ENCODE data around the gene CORO6. TPM values are rescaled to one million over a fixed set of nuclear protein-coding genes. Genes with fewer than 3 reads are reported as not detected.

CORO6 gene
- total and polyA plus RNA-seq, 10 of the 15 experiments (the other 5 are each of a cell fraction or from before 2014, with no cell fraction given), result 0.26 to 5.0 (median 1.7) TPM; not detected in 1

GRCh38 chr17:29577001-29577370 is 45.7 kb downstream of the CORO6 start:
- TF ChIP-seq PAX8 (IDR thresholded peaks at IDR 0.05) (no peak), ELK1 (IDR thresholded peaks at IDR 0.05; ENCODE audit: low read depth, low read length) (no peak), IRF3 (IDR thresholded peaks at IDR 0.05) (no peak), TAF1 (IDR thresholded peaks at IDR 0.05; ENCODE audit: borderline replicate concordance, low read depth, low read length) (no peak), ZBTB4 (CRISPR knock-in tag; IDR thresholded peaks at IDR 0.05) (no peak), ASH2L (IDR thresholded peaks at IDR 0.05; ENCODE audit: borderline replicate concordance, low read depth) (no peak), STAT1 (conservative IDR thresholded peaks at IDR 0.05) (no peak), PML (IDR thresholded peaks at IDR 0.05; ENCODE audit: low read length) (no peak), ZNF622 (IDR thresholded peaks at IDR 0.05) (no peak)
- in situ Hi-C loops (cut with MboI) (no loop called here), intact Hi-C loops (cut with micrococcal nuclease; ENCODE audit: unreplicated experiment) (no loop called here)
- H2AFZ ChIP-seq (ENCODE audit: control insufficient read depth, low read depth, low read length), result no peak overlapping the region
- BruUV-seq (replicated peaks), result no TSS peak
- CTCF ChIA-PET, result interaction anchor here (1.2 to 2.4 kb wide), 2 partner anchors 9 to 15 kb away, joined by 3 to 15 read pairs; partner anchors contain the start of gene ANKRD13B
- H3K4me1 ChIP-seq (ENCODE audit: control insufficient read depth, insufficient read depth, low read length), result 0 out of 2 replicates have a peak, but pooled peaks cover 8% of the 10 kb centered on the region
- DNase-seq (ENCODE audit: low read depth, low spot score) (no peak), ATAC-seq (no peak), FAIRE-seq (no peak)
- POLR2A ChIA-PET, result interaction anchor here (0.7 kb wide), 1 partner anchor 9 kb away, joined by 3 read pairs; no protein-coding TSS in a partner anchor
- RAD21 ChIA-PET (ENCODE audit: unreplicated experiment), result interaction anchor here (2.3 kb wide), 1 partner anchor 14 kb away, joined by 9 read pairs; no protein-coding TSS in a partner anchor
- SMC1A ChIA-PET (ENCODE audit: uncharacterized antibody, unreplicated experiment), result interaction anchor here (1.3 to 1.5 kb wide), 2 partner anchors 40 to 207 kb away, joined by 3 to 4 read pairs; no protein-coding TSS in a partner anchor
- H3K27ac ChIP-seq (ENCODE audit: control insufficient read depth, insufficient read depth), result no peak overlapping the region
- H3K4me2 ChIP-seq (ENCODE audit: control insufficient read depth, insufficient read depth), result no peak overlapping the region
- no peaks in the 10 kb centered on the region for H3K27me3 ChIP-seq (replicated peaks in 1 of 2; ENCODE audit: control insufficient read depth in 2 of 2, insufficient read depth in 2 of 2, low read length in 1 of 2)
- no peaks in the 10 kb centered on the region for H3K9me3 ChIP-seq (replicated peaks; ENCODE audit: control insufficient read depth, insufficient read depth, low read length)
- H3K36me3 ChIP-seq (ENCODE audit: control insufficient read depth in 2 of 2, insufficient read depth in 2 of 2, low read length in 1 of 2), result peaks cover 8 to 23% of the 10 kb centered on the region in 2 experiments; a peak in 3 of 4 replicates
- H4K20me1 ChIP-seq (ENCODE audit: control insufficient read depth, insufficient read depth), result no peaks in the 10 kb centered on the region
- no peak overlapping the region for H3K4me3 ChIP-seq
- H3K79me2 ChIP-seq (ENCODE audit: control insufficient read depth, insufficient read depth, low read length), result no peaks in the 10 kb centered on the region
- no peak overlapping the region for H3K9ac ChIP-seq (ENCODE audit: control insufficient read depth, insufficient read depth, low read length)
- WGBS (ENCODE audit: insufficient coverage, insufficient replicate concordance, low lambda C conversion rate, missing lambda C conversion rate), result 92% methylated on average over 9 of the region's 9 CpGs
